ENCODE data around the gene HAND1.

HAND1 gene

DNA sequence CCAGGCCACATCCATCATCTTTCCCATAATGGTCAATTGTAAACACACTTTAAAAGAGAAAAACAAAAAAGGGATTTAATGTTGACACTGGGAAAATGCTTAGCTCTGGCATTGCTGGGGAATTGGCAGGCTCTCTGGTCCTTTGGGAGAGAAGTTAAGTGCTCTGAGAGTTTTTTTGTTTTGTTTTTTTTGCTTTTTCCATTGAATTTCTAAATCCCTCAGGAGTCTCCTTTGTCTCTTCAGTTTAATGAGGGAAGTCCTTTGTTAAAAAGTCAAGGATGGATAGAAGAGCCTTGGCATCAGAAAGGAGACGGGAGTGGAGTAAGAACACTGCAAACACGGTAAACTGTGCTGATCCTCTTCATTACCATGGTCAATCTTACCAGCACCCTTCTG lies 7.1 kb upstream of the HAND1 start:
- Histone ChIP-seq H3K4me3 (ENCODE audit: low read depth, low read length) (no peak overlapping the region), H3K9me3 (ENCODE audit: severe bottlenecking) (no peaks in the 10 kb centered on the region), H3K27ac (no peak overlapping the region), H3K27me3 (ENCODE audit: insufficient read depth, low read depth, severe bottlenecking) (no peaks in the 10 kb centered on the region), H3K36me3 (no peaks in the 10 kb centered on the region)
- TF ChIP-seq, protein P1, sequence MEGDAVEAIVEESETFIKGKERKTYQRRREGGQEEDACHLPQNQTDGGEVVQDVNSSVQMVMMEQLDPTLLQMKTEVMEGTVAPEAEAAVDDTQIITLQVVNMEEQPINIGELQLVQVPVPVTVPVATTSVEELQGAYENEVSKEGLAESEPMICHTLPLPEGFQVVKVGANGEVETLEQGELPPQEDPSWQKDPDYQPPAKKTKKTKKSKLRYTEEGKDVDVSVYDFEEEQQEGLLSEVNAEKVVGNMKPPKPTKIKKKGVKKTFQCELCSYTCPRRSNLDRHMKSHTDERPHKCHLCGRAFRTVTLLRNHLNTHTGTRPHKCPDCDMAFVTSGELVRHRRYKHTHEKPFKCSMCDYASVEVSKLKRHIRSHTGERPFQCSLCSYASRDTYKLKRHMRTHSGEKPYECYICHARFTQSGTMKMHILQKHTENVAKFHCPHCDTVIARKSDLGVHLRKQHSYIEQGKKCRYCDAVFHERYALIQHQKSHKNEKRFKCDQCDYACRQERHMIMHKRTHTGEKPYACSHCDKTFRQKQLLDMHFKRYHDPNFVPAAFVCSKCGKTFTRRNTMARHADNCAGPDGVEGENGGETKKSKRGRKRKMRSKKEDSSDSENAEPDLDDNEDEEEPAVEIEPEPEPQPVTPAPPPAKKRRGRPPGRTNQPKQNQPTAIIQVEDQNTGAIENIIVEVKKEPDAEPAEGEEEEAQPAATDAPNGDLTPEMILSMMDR (IDR thresholded peaks at IDR 0.05; ENCODE audit: low read depth, low read length) = no peak
- DNase-seq = no peak

DNA sequence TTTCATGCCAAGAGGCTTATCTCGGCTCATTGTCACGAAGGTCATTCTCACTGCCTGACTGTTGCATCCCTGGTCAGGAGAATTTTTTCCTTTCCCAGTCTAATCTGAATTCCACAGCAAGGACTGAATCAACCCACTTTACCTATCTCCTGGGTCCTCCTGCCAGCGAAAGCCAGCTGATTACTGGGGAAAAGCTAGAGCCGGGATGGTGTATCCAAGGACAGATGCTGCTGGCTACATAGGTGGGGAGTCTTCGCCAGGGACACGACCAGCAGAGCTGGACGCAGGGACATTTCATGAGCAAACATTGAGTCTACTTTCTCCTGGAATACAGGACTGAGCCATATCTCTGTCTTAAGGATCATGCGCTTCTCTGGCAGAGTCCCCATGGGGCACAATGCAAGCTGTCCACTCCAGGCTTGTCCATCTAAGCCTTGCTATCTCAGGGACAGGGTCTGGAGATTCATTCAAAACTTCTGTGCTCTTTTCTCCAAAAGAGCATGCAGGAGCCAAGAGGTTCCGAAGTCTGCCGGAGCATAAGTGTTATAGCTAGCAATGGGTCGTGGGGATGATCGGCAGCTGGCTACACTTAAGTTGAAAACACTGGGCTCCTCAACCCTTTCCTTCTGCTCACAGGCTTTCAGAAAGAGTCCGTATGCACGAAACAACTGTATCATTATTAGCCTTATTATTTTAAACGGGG lies 6.5 kb upstream of the HAND1 start:
- no peak overlapping the region for H3K27ac ChIP-seq
- peak overlapping the region; percentile 17 for H3K4me3 ChIP-seq (ENCODE audit: low read depth, low read length)
- no peaks in the 10 kb centered on the region for H3K36me3 ChIP-seq
- no peaks in the 10 kb centered on the region for H3K27me3 ChIP-seq (ENCODE audit: insufficient read depth, low read depth, severe bottlenecking)
- no peaks in the 10 kb centered on the region for H3K9me3 ChIP-seq (ENCODE audit: severe bottlenecking)
- DNase-seq = no peak
- TF ChIP-seq, protein P1 (IDR thresholded peaks at IDR 0.05; ENCODE audit: low read depth, low read length) = no peak

DNA sequence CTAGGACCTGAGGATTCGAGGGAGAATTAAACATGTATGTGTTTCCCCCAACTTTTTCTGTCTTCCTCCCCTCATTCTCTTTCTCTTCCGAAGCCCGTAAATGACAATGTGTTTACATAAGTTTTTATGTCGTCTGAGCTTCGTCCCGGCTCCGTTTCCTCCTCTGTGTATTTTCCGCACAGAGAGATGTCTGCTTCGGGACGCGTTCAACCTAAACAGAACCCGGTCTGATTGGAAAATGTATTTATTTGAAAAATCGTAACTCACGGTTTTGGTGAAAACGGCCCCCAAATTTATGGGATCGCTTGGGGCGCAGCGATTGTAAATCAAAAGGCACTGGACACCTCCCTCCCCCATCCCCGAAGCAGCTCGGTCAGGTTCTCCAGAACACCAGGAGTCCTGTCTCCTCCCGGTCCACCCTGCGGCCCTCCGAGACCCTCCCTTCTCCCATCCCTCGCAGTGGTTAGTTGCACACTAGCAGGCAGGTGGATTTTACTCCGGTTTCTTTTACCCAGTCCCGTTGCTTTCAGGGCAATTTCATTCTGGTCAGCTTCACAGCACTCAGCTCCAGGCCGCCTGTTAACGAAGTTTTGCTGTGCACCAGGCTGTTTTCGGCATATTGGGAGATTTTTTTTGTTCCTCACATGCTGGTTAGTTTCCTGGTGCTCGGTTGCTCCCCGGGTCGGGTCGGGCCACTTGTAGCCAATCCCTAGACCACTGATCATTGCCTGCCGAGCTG lies 5.8 kb upstream of the HAND1 start:
- TF ChIP-seq, protein P1 (IDR thresholded peaks at IDR 0.05; ENCODE audit: low read depth, low read length) = no peak
- no peaks in the 10 kb centered on the region for H3K27me3 ChIP-seq (ENCODE audit: insufficient read depth, low read depth, severe bottlenecking)
- DNase-seq = peak; percentile 73
- H3K4me3 ChIP-seq (ENCODE audit: low read depth, low read length) = peak overlapping the region; percentile 17
- H3K27ac ChIP-seq = 0 out of 2 replicates have a peak overlapping the region, but pooled peaks have one; percentile 2
- H3K9me3 ChIP-seq (ENCODE audit: severe bottlenecking) = no peaks in the 10 kb centered on the region
- no peaks in the 10 kb centered on the region for H3K36me3 ChIP-seq

DNA sequence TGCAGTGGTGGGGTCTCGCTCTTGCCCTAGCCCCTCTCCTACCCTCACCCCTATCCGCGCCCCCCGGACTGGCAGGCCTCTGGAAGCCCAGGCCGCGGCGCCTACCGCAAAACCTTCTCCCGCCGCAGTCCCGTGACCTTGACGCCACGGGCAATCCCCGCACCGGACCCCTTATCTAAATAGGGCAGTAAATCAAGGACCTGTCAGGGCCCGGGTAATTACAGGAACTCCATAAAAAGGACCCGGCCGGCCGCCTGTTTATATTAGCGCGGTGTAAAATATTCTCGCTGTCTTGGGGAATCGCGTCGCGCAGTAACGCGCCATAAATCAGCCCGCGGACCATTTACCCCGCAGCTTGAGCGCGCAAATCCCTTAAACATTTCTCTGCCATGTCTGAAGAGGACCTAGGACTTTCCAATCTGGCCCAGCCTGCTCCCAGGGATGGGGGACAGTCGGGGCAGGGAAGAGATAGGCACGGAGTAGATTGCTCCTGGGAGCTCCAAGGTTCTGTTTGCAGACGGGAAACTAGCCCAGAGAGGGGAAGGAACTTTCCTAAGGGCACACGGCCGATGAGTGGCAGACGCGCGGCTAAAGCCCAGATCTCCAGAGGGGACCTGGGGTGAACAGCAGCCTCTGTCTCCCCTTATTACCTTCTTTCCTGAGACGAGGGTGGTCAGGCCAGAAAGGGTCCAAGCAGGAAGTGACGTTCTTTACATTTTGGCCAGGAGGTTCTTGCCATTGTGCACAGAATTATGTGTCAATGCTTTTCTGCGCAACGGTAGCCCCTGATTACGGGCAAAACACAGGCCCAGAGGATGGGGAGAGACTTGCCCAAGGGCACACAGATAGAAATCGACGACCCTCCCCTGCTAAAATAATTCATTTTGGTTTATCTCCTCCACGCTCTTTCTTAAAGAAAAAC lies 4.8 kb upstream of the HAND1 start:
- TF ChIP-seq, protein P1 (IDR thresholded peaks at IDR 0.05; ENCODE audit: low read depth, low read length) = no peak
- Histone ChIP-seq H3K4me3 (ENCODE audit: low read depth, low read length) (no peak overlapping the region), H3K36me3 (no peaks in the 10 kb centered on the region), H3K9me3 (ENCODE audit: severe bottlenecking) (no peaks in the 10 kb centered on the region), H3K27me3 (ENCODE audit: insufficient read depth, low read depth, severe bottlenecking) (no peaks in the 10 kb centered on the region), H3K27ac (no peak overlapping the region)
- no peak for DNase-seq

GRCh38 chr5:154481584-154482381 lies 3.8 kb upstream of the HAND1 start:
- Histone ChIP-seq H3K36me3 (no peaks in the 10 kb centered on the region), H3K27me3 (ENCODE audit: insufficient read depth, low read depth, severe bottlenecking) (no peaks in the 10 kb centered on the region), H3K4me3 (ENCODE audit: low read depth, low read length) (no peak overlapping the region), H3K27ac (no peak overlapping the region), H3K9me3 (ENCODE audit: severe bottlenecking) (no peaks in the 10 kb centered on the region)
- no peak for DNase-seq
- TF ChIP-seq, protein P1 (IDR thresholded peaks at IDR 0.05; ENCODE audit: low read depth, low read length) = no peak
